Measurements from ENCODE around the gene NKD2. TPM values are rescaled to one million over a fixed set of nuclear protein-coding genes. Genes with fewer than 3 reads are reported as not detected.
A peak's percentile ranks its signal among the peaks of the same experiment; 100 is the strongest.

The NKD2 gene
- total and polyA plus RNA-seq, 12 donors, result 0.22 to 32.8 (median 10.8) TPM

GRCh38 chr5:1009359-1010180, 968 bp downstream of the NKD2 start:
- 8 to 78% (median 16%) methylated on average over 1 to 70 of the region's 70 CpGs for WGBS, 4 donors
- Histone ChIP-seq H3K4me3 (peak overlapping the region in 1 of 4 donors; percentile 71), H3K36me3 (replicated peaks in 1 of 2) (no peaks in the 10 kb centered on the region), H3K27ac (peak overlapping the region in 1 of 5 donors; percentile 40), H3K27me3 (peaks cover 37% of the 10 kb centered on the region), H3K9me3 (replicated peaks in 1 of 3) (no peaks in the 10 kb centered on the region), H3K4me1 (replicated peaks in 1 of 2) (peaks cover 4 to 15% of the 10 kb centered on the region in 2 donors)
- DNase-seq, result peak in 3 of 7 donors; percentile 4 to 17 (median 7)
- intact Hi-C loops (cut with DNase I), result loop anchor here (10.0 kb wide), 1 partner anchor 135 kb away; no protein-coding TSS in a partner anchor
- no peak for TF ChIP-seq POLR2A (IDR thresholded peaks at IDR 0.05)

GRCh38 chr5:1010181-1010510, 1.5 kb downstream of the NKD2 start:
- H3K36me3 ChIP-seq (replicated peaks in 1 of 2), result no peaks in the 10 kb centered on the region
- peaks cover 37% of the 10 kb centered on the region for H3K27me3 ChIP-seq
- H3K9me3 ChIP-seq (replicated peaks in 1 of 3), result no peaks in the 10 kb centered on the region
- H3K27ac ChIP-seq, result no peak overlapping the region
- peak in 3 of 7 donors; percentile 4 to 12 (median 8) for DNase-seq
- no peak for TF ChIP-seq POLR2A (IDR thresholded peaks at IDR 0.05)
- H3K4me1 ChIP-seq (replicated peaks in 1 of 2), result peaks cover 4 to 9% of the 10 kb centered on the region in 2 donors
- intact Hi-C loops (cut with DNase I), result no loop called here
- 42 to 57% (median 52%) methylated on average over 4 of the region's 4 CpGs for WGBS, 4 donors
- peak overlapping the region in 1 of 4 donors; percentile 71 for H3K4me3 ChIP-seq

- TF ChIP-seq POLR2A (IDR thresholded peaks at IDR 0.05) (no peak), CTCF (IDR thresholded peaks at IDR 0.05) (no peak)
- H3K4me1 ChIP-seq (replicated peaks in 1 of 2), result peaks cover 4 to 7% of the 10 kb centered on the region in 2 donors
- DNase-seq, result peak in 2 of 7 donors; percentile 6 to 12
- intact Hi-C loops (cut with DNase I), result no loop called here
- no peak overlapping the region for H3K4me3 ChIP-seq
- no peaks in the 10 kb centered on the region for H3K9me3 ChIP-seq (replicated peaks in 1 of 3)
- H3K27me3 ChIP-seq, result peaks cover 37% of the 10 kb centered on the region
- H3K36me3 ChIP-seq (replicated peaks in 1 of 2), result no peaks in the 10 kb centered on the region
- H3K27ac ChIP-seq, result no peak overlapping the region
- WGBS, 4 donors, result 49 to 62% (median 61%) methylated on average over 4 to 13 of the region's 13 CpGs
Observed at GRCh38 chr5:1010641-1011046, 2.0 kb downstream of the NKD2 start.

- Histone ChIP-seq H3K27ac (no peak overlapping the region), H3K36me3 (replicated peaks in 1 of 2) (no peaks in the 10 kb centered on the region), H3K9me3 (replicated peaks in 1 of 3) (no peaks in the 10 kb centered on the region), H3K4me3 (no peak overlapping the region), H3K27me3 (peaks cover 37% of the 10 kb centered on the region), H3K4me1 (replicated peaks in 1 of 2) (peaks cover 4 to 7% of the 10 kb centered on the region in 2 donors)
- peak in 2 of 7 donors; percentile 7 to 17 for DNase-seq
- WGBS, 4 donors, result 37 to 62% (median 55%) methylated on average over 6 to 11 of the region's 11 CpGs
- TF ChIP-seq CTCF (IDR thresholded peaks at IDR 0.05) (peak in 1 of 6 experiments; percentile 9), POLR2A (IDR thresholded peaks at IDR 0.05) (no peak)
- intact Hi-C loops (cut with DNase I), result no loop called here
Observed at GRCh38 chr5:1011226-1011631, 2.6 kb downstream of the NKD2 start.

- 68 to 78% (median 72%) methylated on average over 16 to 19 of the region's 19 CpGs for WGBS, 4 donors
- intact Hi-C loops (cut with DNase I), result no loop called here
- Histone ChIP-seq H3K27ac (no peak overlapping the region), H3K27me3 (peaks cover 37% of the 10 kb centered on the region), H3K9me3 (replicated peaks in 1 of 3) (no peaks in the 10 kb centered on the region), H3K4me3 (no peak overlapping the region), H3K36me3 (replicated peaks in 1 of 2) (no peaks in the 10 kb centered on the region), H3K4me1 (replicated peaks in 1 of 2) (peaks cover 4 to 7% of the 10 kb centered on the region in 2 donors)
- TF ChIP-seq POLR2A (IDR thresholded peaks at IDR 0.05) (no peak), CTCF (IDR thresholded peaks at IDR 0.05) (no peak)
- DNase-seq, result peak in 2 of 7 donors; percentile 4 to 6
Observed at GRCh38 chr5:1011741-1012312, 3.2 kb downstream of the NKD2 start.

Measured in adrenal gland (tissue), 12 donors.